IMR-90 (cell line): Measurements from ENCODE around the gene CA6. TPM values are rescaled to one million over a fixed set of nuclear protein-coding genes. Genes with fewer than 3 reads are reported as not detected.
A peak's percentile ranks its signal among the peaks of the same experiment; 100 is the strongest.

ENCODE experiments used
- ATAC-seq: fragments of 200-7000 bp; cut with Tn5 transposase; 2 replicates; pipeline ENCODE4 v1.9.1; 2020; ENCODE audit warnings: low read depth, mild to moderate bottlenecking, moderate library complexity
- BruUV-seq: library from RNA; stranded (reverse); fragments of 400-500 nt; replicated peaks from 2 replicates; lab custom pipeline; 2021; lab: Mats Ljungman, UMichigan
- CTCF ChIA-PET: fragments of 300-600 bp; formaldehyde crosslinking; extraction: SDS; loops from one replicate; lab custom pipeline; 2021; ENCODE audit warnings: antibody characterized with exemption; lab: Yijun Ruan, JAX
- POLR2A ChIA-PET: fragments of 300-600 bp; sonication (Branson Sonifier 250); formaldehyde crosslinking; loops from one replicate; lab custom pipeline; 2022; ENCODE audit warnings: antibody characterized with exemption; ENCODE audit not compliant: unreplicated experiment; lab: Charles Lee
- DNase-seq: peaks from one replicate; pipeline ENCODE4 v3.0.0; 2013
- H2AFZ ChIP-seq: replicated peaks from 2 replicates; pipeline ENCODE3; 2013; ENCODE audit warnings: low read length, mild to moderate bottlenecking; ENCODE audit not compliant: poor library complexity
- H2AK5ac ChIP-seq: 2 replicates; pipeline ENCODE4 v1.6.1; 2013; ENCODE audit warnings: low read depth, low read length, inconsistent platforms
- H2AK9ac ChIP-seq: replicated peaks from 2 replicates; pipeline ENCODE3; 2013; ENCODE audit warnings: mild to moderate bottlenecking, low read depth, low read length, moderate library complexity; ENCODE audit not compliant: poor library complexity
- H2BK120ac ChIP-seq: 2 replicates; pipeline ENCODE4 v1.6.1; 2013; ENCODE audit warnings: low read depth, low read length, inconsistent platforms
- H2BK15ac ChIP-seq: 3 replicates; pipeline ENCODE4 v1.6.1; 2013; ENCODE audit warnings: low read depth, low read length, inconsistent platforms
- H2BK20ac ChIP-seq: 2 replicates; pipeline ENCODE4 v1.6.1; 2013; ENCODE audit warnings: low read depth, mild to moderate bottlenecking, inconsistent platforms, low read length, moderate library complexity
- H2BK5ac ChIP-seq: 2 replicates; pipeline ENCODE4 v1.6.1; 2013; ENCODE audit warnings: mild to moderate bottlenecking, low read depth, low read length, inconsistent platforms; ENCODE audit not compliant: poor library complexity, severe bottlenecking
- H3K14ac ChIP-seq: replicated peaks from 2 replicates; pipeline ENCODE4 v1.6.1; 2013; ENCODE audit warnings: low read depth, low read length, inconsistent platforms
- H3K18ac ChIP-seq: 2 replicates; pipeline ENCODE4 v1.6.1; 2013; ENCODE audit warnings: low read depth, low read length, control low read depth
- H3K23ac ChIP-seq: 2 replicates; pipeline ENCODE4 v1.6.1; 2013; ENCODE audit warnings: low read depth, low read length, inconsistent platforms
- H3K27ac ChIP-seq: 2 replicates; pipeline ENCODE4 v1.5.1; 2013; ENCODE audit warnings: mild to moderate bottlenecking, control low read depth, low read length; ENCODE audit not compliant: insufficient read depth
- H3K27me3 ChIP-seq: 2 replicates; pipeline ENCODE4 v1.6.1; 2013; ENCODE audit warnings: low read length; ENCODE audit not compliant: control insufficient read depth, insufficient read depth
- H3K36me3 ChIP-seq: 2 replicates; pipeline ENCODE4 v1.6.1; 2013; ENCODE audit warnings: low read length, mixed read lengths; ENCODE audit not compliant: control insufficient read depth, insufficient read depth
- H3K4ac ChIP-seq: 2 replicates; pipeline ENCODE4 v1.6.1; 2013; ENCODE audit warnings: low read depth, low read length, inconsistent platforms
- H3K4me1 ChIP-seq: 2 replicates; pipeline ENCODE4 v1.6.1; 2013; ENCODE audit warnings: low read length, mixed read lengths; ENCODE audit not compliant: control insufficient read depth, insufficient read depth
- H3K4me2 ChIP-seq: 2 replicates; pipeline ENCODE4 v1.6.1; 2013; ENCODE audit warnings: low read depth, mild to moderate bottlenecking, control low read depth, low read length, moderate library complexity
- H3K4me3 ChIP-seq: 2 replicates; pipeline ENCODE4 v1.5.1; 2013; ENCODE audit warnings: low read depth, mild to moderate bottlenecking, control low read depth, low read length, moderate library complexity; ENCODE audit not compliant: insufficient read depth
- H3K56ac ChIP-seq: 2 replicates; pipeline ENCODE4 v1.6.1; 2013; ENCODE audit warnings: low read length, inconsistent platforms; ENCODE audit not compliant: insufficient read depth; ENCODE audit errors: extremely low read depth
- H3K79me1 ChIP-seq, 2 experiments: 2 replicates each; pipeline ENCODE4 v1.6.1; 2013; ENCODE audit warnings: low read length in 2 of 2, inconsistent platforms in 1 of 2, low read depth in 1 of 2
- H3K9ac ChIP-seq: 2 replicates; pipeline ENCODE4 v1.6.1; 2013; ENCODE audit warnings: low read depth, low read length, control low read depth
- H3K9me1 ChIP-seq: 2 replicates; pipeline ENCODE4 v1.6.1; 2013; ENCODE audit warnings: low read length, inconsistent platforms; ENCODE audit not compliant: insufficient read depth
- H3K9me3 ChIP-seq: 2 replicates; pipeline ENCODE4 v1.6.1; 2013; ENCODE audit warnings: low read length; ENCODE audit not compliant: control insufficient read depth, insufficient read depth
- H4K20me1 ChIP-seq: 2 replicates; pipeline ENCODE4 v1.6.1; 2013; ENCODE audit warnings: low read length, inconsistent platforms; ENCODE audit not compliant: insufficient read depth
- H4K5ac ChIP-seq: 2 replicates; pipeline ENCODE4 v1.6.1; 2013; ENCODE audit warnings: mild to moderate bottlenecking, low read depth, low read length, control low read depth
- H4K8ac ChIP-seq, 2 experiments: 2 replicates each; pipeline ENCODE4 v1.6.1; 2013; ENCODE audit warnings: low read depth in 2 of 2, low read length in 2 of 2, control low read depth in 1 of 2, inconsistent platforms in 1 of 2
- H4K91ac ChIP-seq: 2 replicates; pipeline ENCODE4 v1.6.1; 2013; ENCODE audit warnings: low read depth, low read length, inconsistent platforms; ENCODE audit not compliant: insufficient read depth
- FOS ChIP-seq: fragments of 150-350 bp; IDR thresholded peaks from 2 replicates; pipeline ENCODE4 v1.6.1; 2016; ENCODE audit warnings: low read depth, low read length
- WGBS, 2 experiments: methylation state at CpG; one replicate each; pipeline versions ENCODE4 v1.1.5 to v1.1.7; 2013; ENCODE audit warnings: missing lambda C conversion rate in 2 of 2; ENCODE audit not compliant: insufficient read length in 1 of 2; ENCODE audit errors: extremely low coverage in 2 of 2; 5-methylcytosine and 5-hydroxymethylcytosine counted together
- dilution Hi-C: fragments of 300-500 bp; cut with HindIII; formaldehyde crosslinking; loops from one replicate; pipeline ENCODE4 v1.14.3; 2018; ENCODE audit warnings: low sequenced_read_pairs; ENCODE audit not compliant: unreplicated experiment
- in situ Hi-C: fragments of 300-500 bp; cut with MboI; formaldehyde crosslinking; loops from 3 replicates; pipeline ENCODE4 v1.14.3; 2019; ENCODE audit warnings: low sequenced_read_pairs, inconsistent platforms, mixed read lengths
- intact Hi-C: fragments of 100-400 bp; cut with micrococcal nuclease; formaldehyde crosslinking; loops from 2 replicates; pipeline ENCODE4 v1.10.0; 2022
- polyA plus RNA-seq, 3 experiments: library from polyadenylated mRNA; depleted of rRNA; stranded (reverse); fragments of >200 nt; gene quantifications; 2 replicates each; pipeline ENCODE4 v1.2.3, GENCODE V29; 2012; ENCODE audit warnings: low replicate concordance in 1 of 3
- total RNA-seq: library from RNA; depleted of rRNA; stranded (reverse); fragments of >200 nt; gene quantifications from 2 replicates; pipeline ENCODE4 v1.2.3, GENCODE V29; 2012
- TF ChIP-seq, protein P1 (sequence below): conservative IDR thresholded peaks from 2 replicates; pipeline ENCODE4 v1.5.1; 2012; ENCODE audit warnings: mild to moderate bottlenecking, low read depth, low read length, improper control_type of control experiment

Gene CA6
- total and polyA plus RNA-seq, 2 of the 4 experiments (the other 2 are of a cell fraction): not detected

DNA sequence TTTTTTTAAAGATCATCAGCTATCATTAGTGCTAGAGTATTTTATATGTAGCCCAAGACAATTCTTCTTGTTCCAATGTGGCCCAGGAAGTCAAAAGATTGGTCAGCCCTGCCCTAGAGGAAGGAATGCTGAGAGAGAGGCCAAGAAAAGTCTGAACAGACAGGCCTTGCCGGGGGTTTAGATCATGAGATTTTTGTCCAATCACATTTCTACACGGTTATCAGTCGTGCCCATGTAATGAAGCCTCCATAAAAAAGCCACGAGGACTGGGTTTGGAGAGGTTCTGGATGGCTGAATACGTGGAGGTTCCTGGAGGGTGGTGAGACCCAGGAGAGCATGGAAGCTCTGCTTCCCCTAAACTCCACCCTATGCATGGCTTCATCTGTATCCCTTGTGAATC, 42.9 kb upstream of the CA6 start:
- in situ Hi-C loops (loop anchor here (25.0 kb wide), 1 partner anchor 585 kb away; no protein-coding TSS in a partner anchor), intact Hi-C loops (no loop called here), dilution Hi-C loops (no loop called here)
- peak overlapping the region; percentile 49 for H2BK5ac ChIP-seq
- peak overlapping the region; percentile 48 for H3K14ac ChIP-seq
- no peak overlapping the region for H3K27ac ChIP-seq
- POLR2A ChIA-PET: no interaction called here
- peak overlapping the region; percentile 95; the same call in 1 of the 2 replicates for H2AK5ac ChIP-seq
- peaks cover 0 to 5% of the 10 kb centered on the region in 2 experiments; a peak in 1 of 4 replicates for H3K79me1 ChIP-seq
- no peaks in the 10 kb centered on the region for H3K9me3 ChIP-seq
- TF ChIP-seq, protein P1, sequence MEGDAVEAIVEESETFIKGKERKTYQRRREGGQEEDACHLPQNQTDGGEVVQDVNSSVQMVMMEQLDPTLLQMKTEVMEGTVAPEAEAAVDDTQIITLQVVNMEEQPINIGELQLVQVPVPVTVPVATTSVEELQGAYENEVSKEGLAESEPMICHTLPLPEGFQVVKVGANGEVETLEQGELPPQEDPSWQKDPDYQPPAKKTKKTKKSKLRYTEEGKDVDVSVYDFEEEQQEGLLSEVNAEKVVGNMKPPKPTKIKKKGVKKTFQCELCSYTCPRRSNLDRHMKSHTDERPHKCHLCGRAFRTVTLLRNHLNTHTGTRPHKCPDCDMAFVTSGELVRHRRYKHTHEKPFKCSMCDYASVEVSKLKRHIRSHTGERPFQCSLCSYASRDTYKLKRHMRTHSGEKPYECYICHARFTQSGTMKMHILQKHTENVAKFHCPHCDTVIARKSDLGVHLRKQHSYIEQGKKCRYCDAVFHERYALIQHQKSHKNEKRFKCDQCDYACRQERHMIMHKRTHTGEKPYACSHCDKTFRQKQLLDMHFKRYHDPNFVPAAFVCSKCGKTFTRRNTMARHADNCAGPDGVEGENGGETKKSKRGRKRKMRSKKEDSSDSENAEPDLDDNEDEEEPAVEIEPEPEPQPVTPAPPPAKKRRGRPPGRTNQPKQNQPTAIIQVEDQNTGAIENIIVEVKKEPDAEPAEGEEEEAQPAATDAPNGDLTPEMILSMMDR: peak; percentile 33
- no peak for TF ChIP-seq FOS
- peak; percentile 34 for DNase-seq
- peak overlapping the region; percentile 77 for H2BK20ac ChIP-seq
- peak overlapping the region; percentile 84 for H3K4ac ChIP-seq
- BruUV-seq: no TSS peak
- CTCF ChIA-PET: no interaction called here
- peaks cover 13% of the 10 kb centered on the region for H3K4me1 ChIP-seq
- H2BK15ac ChIP-seq: peak overlapping the region; percentile 85; the same call in 2 of the 3 replicates
- no peak overlapping the region for H3K4me2 ChIP-seq
- no peaks in the 10 kb centered on the region for H4K20me1 ChIP-seq
- no peaks in the 10 kb centered on the region for H3K36me3 ChIP-seq
- H2AK9ac ChIP-seq: no peak overlapping the region
- peak overlapping the region; percentile 24; the same call in 1 of the 2 replicates for H4K5ac ChIP-seq
- no peak for ATAC-seq
- WGBS, 2 experiments: 100% methylated on average over 1 of the region's 5 CpGs; no CpG with 5 or more reads in 1 of the 2 experiments
- H4K91ac ChIP-seq: peak overlapping the region; percentile 50; the same call in 1 of the 2 replicates
- peak overlapping the region; percentile 87 for H2BK120ac ChIP-seq
- H2AFZ ChIP-seq: no peak overlapping the region
- peak overlapping the region; percentile 1; the same call in 1 of the 2 replicates for H3K18ac ChIP-seq
- peak overlapping the region in 1 of 2 experiments; percentile 80; a peak in 1 of 4 replicates for H4K8ac ChIP-seq
- no peak overlapping the region for H3K56ac ChIP-seq
- H3K23ac ChIP-seq: 0 out of 2 replicates have a peak overlapping the region, but pooled peaks have one; percentile 3
- no peak overlapping the region for H3K9ac ChIP-seq
- peaks cover 25% of the 10 kb centered on the region for H3K9me1 ChIP-seq
- H3K4me3 ChIP-seq: no peak overlapping the region
- no peaks in the 10 kb centered on the region for H3K27me3 ChIP-seq
